Mesendoderm (in vitro differentiated cells): ENCODE measurements around the gene TTC23.

Experiments used
- DNase-seq: peaks from one replicate; pipeline ENCODE4 v3.0.0; 2013
- H2AK5ac ChIP-seq: 2 replicates; pipeline ENCODE4 v1.6.1; 2013; ENCODE audit warnings: low read length, inconsistent platforms
- H2BK120ac ChIP-seq: 2 replicates; pipeline ENCODE4 v1.6.1; 2013; ENCODE audit warnings: low read depth, mild to moderate bottlenecking, low read length, moderate library complexity, mixed read lengths
- H2BK15ac ChIP-seq: replicated peaks from 2 replicates; pipeline ENCODE4 v1.6.1; 2013; ENCODE audit warnings: low read depth, mild to moderate bottlenecking, moderate library complexity
- H2BK5ac ChIP-seq: 2 replicates; pipeline ENCODE4 v1.6.1; 2013; ENCODE audit warnings: low read length, inconsistent platforms
- H3K18ac ChIP-seq: 2 replicates; pipeline ENCODE4 v1.6.1; 2013; ENCODE audit warnings: mild to moderate bottlenecking, low read length, mixed read lengths
- H3K23ac ChIP-seq: one replicate; pipeline ENCODE4 v1.6.1; 2013; ENCODE audit warnings: low read length
- H3K27ac ChIP-seq: 2 replicates; pipeline ENCODE4 v1.5.1; 2013; ENCODE audit warnings: low read depth, mild to moderate bottlenecking, inconsistent platforms, low read length, moderate library complexity
- H3K27me3 ChIP-seq: 2 replicates; pipeline ENCODE4 v1.6.1; 2013; ENCODE audit warnings: low read length, control low read depth, mild to moderate bottlenecking, inconsistent platforms; ENCODE audit not compliant: insufficient read depth, poor library complexity
- H3K36me3 ChIP-seq: 2 replicates; pipeline ENCODE4 v1.6.1; 2013; ENCODE audit warnings: low read length, inconsistent platforms; ENCODE audit not compliant: control insufficient read depth, insufficient read depth
- H3K4ac ChIP-seq: one replicate; pipeline ENCODE4 v1.6.1; 2013; ENCODE audit warnings: low read depth, mild to moderate bottlenecking, low read length, moderate library complexity
- H3K4me1 ChIP-seq: 2 replicates; pipeline ENCODE4 v1.6.1; 2013; ENCODE audit warnings: low read depth, low read length, inconsistent platforms; ENCODE audit not compliant: control insufficient read depth
- H3K4me2 ChIP-seq: 2 replicates; pipeline ENCODE4 v1.6.1; 2013; ENCODE audit warnings: low read length
- H3K4me3 ChIP-seq: 2 replicates; pipeline ENCODE4 v1.5.1; 2013; ENCODE audit warnings: mild to moderate bottlenecking, low read length
- H3K56ac ChIP-seq: one replicate; pipeline ENCODE4 v1.6.1; 2013; ENCODE audit warnings: low read length
- H3K79me1 ChIP-seq: 2 replicates; pipeline ENCODE4 v1.6.1; 2013; ENCODE audit warnings: low read length, inconsistent platforms
- H3K79me2 ChIP-seq: 2 replicates; pipeline ENCODE4 v1.6.1; 2013; ENCODE audit warnings: mild to moderate bottlenecking, low read length; ENCODE audit not compliant: control insufficient read depth, insufficient read depth
- H3K9ac ChIP-seq: 2 replicates; pipeline ENCODE4 v1.6.1; 2013; ENCODE audit warnings: low read length, inconsistent platforms
- H4K5ac ChIP-seq: one replicate; pipeline ENCODE4 v1.6.1; 2013; ENCODE audit warnings: low read length
- H4K8ac ChIP-seq: one replicate; pipeline ENCODE4 v1.6.1; 2013; ENCODE audit warnings: low read depth, mild to moderate bottlenecking, control low read depth, low read length, moderate library complexity
- WGBS: extraction: QIAGEN DNeasy Blood & Tissue Kit; methylation state at CpG from one replicate; pipeline ENCODE4 v1.1.7; 2013; ENCODE audit warnings: low lambda C conversion rate, missing lambda C conversion rate; ENCODE audit not compliant: insufficient coverage; ENCODE audit errors: extremely low coverage; 5-methylcytosine and 5-hydroxymethylcytosine counted together

Gene TTC23

DNA sequence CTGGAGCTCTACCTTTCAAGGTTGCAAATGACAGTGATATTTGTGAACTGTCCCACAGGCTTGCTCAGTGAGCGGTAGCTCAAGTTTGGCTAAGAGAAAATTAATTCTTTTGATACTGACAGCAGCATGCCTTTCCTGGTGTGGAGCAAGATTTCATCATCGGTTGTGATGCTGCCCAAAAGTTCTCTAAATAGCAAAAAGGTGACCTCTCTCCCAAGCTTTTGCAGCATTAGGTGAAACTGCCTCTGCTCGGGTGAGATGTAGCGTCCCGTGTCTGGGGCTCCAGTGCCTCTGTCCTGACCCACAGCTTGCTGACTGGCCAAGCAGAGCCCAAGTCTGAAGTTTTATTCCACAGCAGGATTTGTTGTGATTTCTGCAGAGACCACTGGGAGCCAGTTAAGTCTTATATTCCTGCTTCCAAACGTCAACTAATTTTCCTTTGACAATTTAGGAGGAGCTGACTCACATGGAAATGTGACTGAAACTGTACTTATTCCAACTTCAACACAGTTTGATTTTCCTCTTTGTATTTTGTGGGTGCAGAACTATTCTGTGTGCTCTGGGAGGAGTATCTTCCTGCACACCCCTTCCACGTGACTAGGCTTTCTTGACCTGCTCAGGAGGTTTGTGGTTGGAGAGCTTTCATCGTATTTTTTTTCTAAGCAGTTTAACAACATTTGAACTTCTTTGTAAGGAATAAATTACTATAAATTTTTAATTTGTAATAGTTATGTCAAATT is 138.6 kb downstream of the TTC23 start:
- no peak for DNase-seq
- no CpG with 5 or more reads among the region's 8 CpGs for WGBS
- H2BK15ac ChIP-seq: no peak overlapping the region

DNA sequence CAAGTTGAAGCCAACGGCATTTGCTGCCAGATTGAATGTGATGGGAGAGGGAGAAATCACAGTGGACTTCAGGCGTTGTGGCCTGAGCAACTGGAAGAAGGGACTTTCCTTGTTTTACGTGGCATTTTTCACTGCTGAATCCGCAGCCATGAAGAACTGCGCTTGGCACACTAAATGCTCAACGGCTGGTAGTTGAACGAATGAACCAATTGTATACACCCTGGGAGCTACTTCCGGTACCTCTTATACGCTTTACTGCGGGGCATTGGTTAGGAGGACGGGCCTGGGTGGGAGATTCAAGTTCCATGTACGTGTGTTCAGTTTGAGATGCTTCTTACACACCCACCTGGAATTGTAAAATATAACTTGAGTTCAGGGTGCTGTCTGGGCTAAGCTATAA is 139.3 kb downstream of the TTC23 start:
- Histone ChIP-seq H2BK5ac (no peak overlapping the region), H3K4me2 (no peak overlapping the region), H4K5ac (no peak overlapping the region), H3K4me1 (no peaks in the 10 kb centered on the region), H3K27ac (no peak overlapping the region), H3K9ac (no peak overlapping the region), H3K79me1 (no peaks in the 10 kb centered on the region), H4K8ac (no peak overlapping the region), H3K4me3 (no peak overlapping the region), H2BK120ac (no peak overlapping the region), H3K27me3 (no peaks in the 10 kb centered on the region), H3K56ac (no peak overlapping the region), H3K36me3 (no peaks in the 10 kb centered on the region), H3K79me2 (no peaks in the 10 kb centered on the region), H2AK5ac (no peak overlapping the region), H2BK15ac (no peak overlapping the region), H3K18ac (no peak overlapping the region), H3K4ac (no peak overlapping the region), H3K23ac (no peak overlapping the region)
- WGBS: no CpG with 5 or more reads among the region's 12 CpGs
- DNase-seq: no peak

More for the DNA sequence above, 138.6 kb downstream of the TTC23 start:
- Histone ChIP-seq H4K8ac (no peak overlapping the region), H3K79me2 (no peaks in the 10 kb centered on the region), H3K23ac (no peak overlapping the region), H3K4me3 (no peak overlapping the region), H2BK120ac (no peak overlapping the region), H3K79me1 (no peaks in the 10 kb centered on the region), H2BK5ac (no peak overlapping the region), H3K27ac (no peak overlapping the region), H3K4ac (no peak overlapping the region), H4K5ac (no peak overlapping the region), H3K56ac (no peak overlapping the region), H3K36me3 (no peaks in the 10 kb centered on the region), H2AK5ac (no peak overlapping the region), H3K9ac (no peak overlapping the region), H3K4me2 (no peak overlapping the region), H3K27me3 (no peaks in the 10 kb centered on the region), H3K18ac (no peak overlapping the region), H3K4me1 (no peaks in the 10 kb centered on the region)

DNA sequence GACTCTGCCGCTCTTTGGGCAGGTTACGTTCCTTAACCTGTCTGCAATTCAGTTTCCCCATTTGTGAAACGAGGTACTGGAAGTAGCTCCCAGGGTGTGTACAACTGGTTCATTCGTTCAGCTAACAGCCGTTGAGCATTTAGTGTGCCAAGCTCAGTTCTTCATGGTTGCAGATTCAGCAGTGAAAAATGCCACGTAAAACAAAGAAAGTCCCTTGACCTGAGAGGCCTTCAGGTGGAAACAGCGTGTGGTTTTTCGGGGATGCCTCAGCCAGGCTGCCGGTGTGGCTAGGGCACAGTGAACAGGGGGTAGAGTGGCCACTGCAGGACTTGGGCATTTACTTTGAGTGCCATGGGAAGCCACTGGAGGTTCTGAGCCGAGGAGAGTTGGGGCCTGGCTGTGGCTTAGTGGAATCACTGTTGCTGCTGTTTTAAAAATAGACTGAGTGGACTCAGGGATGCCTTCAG is 139.8 kb downstream of the TTC23 start:
- no peak overlapping the region for H3K27ac ChIP-seq
- H3K4me3 ChIP-seq: no peak overlapping the region
- H2BK15ac ChIP-seq: no peak overlapping the region
- no peak for DNase-seq
- H4K5ac ChIP-seq: no peak overlapping the region
- H2BK120ac ChIP-seq: no peak overlapping the region
- no peaks in the 10 kb centered on the region for H3K79me1 ChIP-seq
- no peaks in the 10 kb centered on the region for H3K79me2 ChIP-seq
- H3K4ac ChIP-seq: no peak overlapping the region
- no peak overlapping the region for H3K9ac ChIP-seq
- H3K4me2 ChIP-seq: no peak overlapping the region
- no peak overlapping the region for H3K56ac ChIP-seq
- no peaks in the 10 kb centered on the region for H3K27me3 ChIP-seq
- H3K23ac ChIP-seq: no peak overlapping the region
- no peaks in the 10 kb centered on the region for H3K4me1 ChIP-seq
- no CpG with 5 or more reads among the region's 10 CpGs for WGBS
- no peak overlapping the region for H4K8ac ChIP-seq
- no peak overlapping the region for H2AK5ac ChIP-seq
- H3K36me3 ChIP-seq: no peaks in the 10 kb centered on the region
- H3K18ac ChIP-seq: no peak overlapping the region
- no peak overlapping the region for H2BK5ac ChIP-seq

DNA sequence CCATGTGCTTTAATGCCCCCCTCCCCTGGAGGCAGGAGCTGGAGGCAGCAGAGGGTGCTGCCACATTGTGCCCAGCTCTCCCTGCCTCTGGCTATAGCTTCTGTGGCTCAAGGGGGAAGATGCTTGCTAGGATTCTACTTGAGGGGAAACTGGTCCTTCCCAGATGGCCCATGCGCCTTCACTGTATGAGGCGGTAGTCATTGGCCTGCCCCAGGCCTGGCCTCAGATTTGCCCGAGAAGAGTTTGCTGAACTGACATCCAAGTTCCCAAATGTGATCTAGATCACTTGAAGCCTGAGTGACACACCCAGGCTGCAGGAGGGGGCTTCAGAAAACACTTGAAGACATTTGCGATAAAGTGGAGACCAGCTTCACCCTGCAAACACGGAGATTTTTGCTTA is 140.4 kb downstream of the TTC23 start:
- H3K56ac ChIP-seq: no peak overlapping the region
- H2BK5ac ChIP-seq: no peak overlapping the region
- WGBS: no CpG with 5 or more reads among the region's 5 CpGs
- H3K36me3 ChIP-seq: no peaks in the 10 kb centered on the region
- no peak overlapping the region for H3K4me2 ChIP-seq
- no peak overlapping the region for H2BK15ac ChIP-seq
- no peaks in the 10 kb centered on the region for H3K79me1 ChIP-seq
- H3K27ac ChIP-seq: no peak overlapping the region
- H3K4me3 ChIP-seq: no peak overlapping the region
- H3K23ac ChIP-seq: no peak overlapping the region
- H3K27me3 ChIP-seq: no peaks in the 10 kb centered on the region
- H2AK5ac ChIP-seq: no peak overlapping the region
- no peak for DNase-seq
- no peak overlapping the region for H3K4ac ChIP-seq
- no peaks in the 10 kb centered on the region for H3K79me2 ChIP-seq
- no peak overlapping the region for H3K18ac ChIP-seq
- no peak overlapping the region for H2BK120ac ChIP-seq
- no peak overlapping the region for H3K9ac ChIP-seq
- no peak overlapping the region for H4K5ac ChIP-seq
- H3K4me1 ChIP-seq: no peaks in the 10 kb centered on the region
- no peak overlapping the region for H4K8ac ChIP-seq

DNA sequence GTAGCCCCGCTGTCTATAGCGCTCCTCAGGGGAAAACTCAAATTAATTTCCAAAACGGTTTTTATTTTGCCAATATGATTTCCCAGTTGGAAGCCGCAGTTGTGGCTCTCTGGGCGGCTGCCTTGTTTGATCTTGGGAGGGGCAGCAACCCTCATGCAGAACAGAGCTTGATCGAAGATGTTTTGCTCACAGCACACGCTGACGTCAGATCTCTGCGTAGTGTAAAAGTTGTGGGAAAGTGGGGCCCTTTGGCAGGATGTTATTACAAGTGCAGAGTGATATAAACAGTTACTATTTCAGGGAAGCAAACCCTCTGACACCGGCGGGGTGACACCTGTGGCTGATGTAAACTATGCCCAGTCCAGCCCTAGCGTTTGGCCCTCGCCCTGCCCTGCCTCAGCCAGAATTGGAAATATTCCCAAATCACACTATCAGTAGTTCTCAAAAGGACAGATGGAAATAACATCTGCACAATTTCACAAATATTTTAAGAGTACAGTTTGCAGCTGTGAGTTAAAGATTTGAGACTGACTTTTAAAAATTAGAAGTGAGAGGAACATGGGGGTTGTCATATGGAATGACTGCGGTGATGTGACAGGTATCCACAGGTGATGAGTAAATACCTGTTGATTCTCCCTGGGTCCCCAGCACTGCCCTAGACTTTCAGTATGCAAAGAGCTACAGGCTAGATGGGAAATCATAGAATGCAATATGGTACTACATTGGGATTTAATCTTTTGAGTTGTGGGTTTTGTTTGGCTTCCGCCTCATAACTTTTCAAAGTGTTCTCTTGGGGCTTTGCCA is 142.8 kb downstream of the TTC23 start:
- no CpG with 5 or more reads among the region's 15 CpGs for WGBS
- Histone ChIP-seq H3K27ac (no peak overlapping the region), H2BK5ac (no peak overlapping the region), H3K4ac (no peak overlapping the region), H3K56ac (no peak overlapping the region), H4K5ac (no peak overlapping the region), H3K79me2 (no peaks in the 10 kb centered on the region), H2BK15ac (no peak overlapping the region), H3K27me3 (no peaks in the 10 kb centered on the region), H3K9ac (no peak overlapping the region), H3K4me2 (peak overlapping the region; percentile 0), H3K36me3 (no peaks in the 10 kb centered on the region), H3K18ac (no peak overlapping the region), H4K8ac (no peak overlapping the region), H3K23ac (no peak overlapping the region), H3K4me3 (no peak overlapping the region), H2BK120ac (no peak overlapping the region), H3K79me1 (no peaks in the 10 kb centered on the region), H2AK5ac (no peak overlapping the region), H3K4me1 (no peaks in the 10 kb centered on the region)
- DNase-seq: no peak
